ENCODE measurements around the gene GTF3C1. TPM values are rescaled to one million over a fixed set of nuclear protein-coding genes. Genes with fewer than 3 reads are reported as not detected.
A peak's percentile ranks its signal among the peaks of the same experiment; 100 is the strongest.

The GTF3C1 gene
- polyA plus RNA-seq, 3 donors from 2014 or later = 73.7 to 107 (median 97.6) TPM

- peaks cover 0 to 3% (median under 1%) of the 10 kb centered on the region in 3 donors for H3K27me3 Mint-ChIP-seq (ENCODE audit: low read depth in 3 of 3)
- H3K4me1 Mint-ChIP-seq = peaks cover 19 to 31% of the 10 kb centered on the region in 2 donors
- no peak overlapping the region for H3K4me3 Mint-ChIP-seq
- H3K36me3 Mint-ChIP-seq = peaks cover 40 to 71% (median 40%) of the 10 kb centered on the region in 3 donors
- no peak for DNase-seq
- no peaks in the 10 kb centered on the region for H3K9me3 Mint-ChIP-seq
- H3K27ac Mint-ChIP-seq = no peak overlapping the region
Observed at GRCh38 chr16:27526180-27526579, 23.5 kb downstream of the GTF3C1 start.

GRCh38 chr16:27522173-27522707, 27.5 kb downstream of the GTF3C1 start:
- H3K36me3 Mint-ChIP-seq = peaks cover 17 to 43% (median 24%) of the 10 kb centered on the region in 3 donors
- H3K4me3 Mint-ChIP-seq = no peak overlapping the region
- H3K27ac Mint-ChIP-seq = peak overlapping the region in 4 of 6 donors; percentile 2 to 80 (median 7)
- peaks cover 0 to 2% (median 1%) of the 10 kb centered on the region in 3 donors for H3K27me3 Mint-ChIP-seq (ENCODE audit: low read depth in 3 of 3)
- DNase-seq = no peak
- H3K4me1 Mint-ChIP-seq = peaks cover 12 to 23% of the 10 kb centered on the region in 2 donors
- H3K9me3 Mint-ChIP-seq = no peaks in the 10 kb centered on the region

GRCh38 chr16:27520982-27521673, 28.6 kb downstream of the GTF3C1 start:
- H3K4me1 Mint-ChIP-seq = peaks cover 12 to 23% of the 10 kb centered on the region in 2 donors
- peaks cover 12 to 41% (median 28%) of the 10 kb centered on the region in 3 donors for H3K36me3 Mint-ChIP-seq
- no peak for DNase-seq
- peaks cover 0 to 2% (median 0%) of the 10 kb centered on the region in 3 donors for H3K27me3 Mint-ChIP-seq (ENCODE audit: low read depth in 3 of 3)
- no peaks in the 10 kb centered on the region for H3K9me3 Mint-ChIP-seq
- H3K4me3 Mint-ChIP-seq = peak overlapping the region in 1 of 5 donors; percentile 18
- peak overlapping the region in 2 of 6 donors; percentile 5 to 84 for H3K27ac Mint-ChIP-seq

- Mint-ChIP-seq H3K4me3 (no peak overlapping the region), H3K4me1 (peaks cover 15 to 32% of the 10 kb centered on the region in 2 donors), H3K27me3 (ENCODE audit: low read depth in 3 of 3) (peaks cover 0 to 4% (median 2%) of the 10 kb centered on the region in 3 donors), H3K36me3 (peaks cover 7 to 24% (median 19%) of the 10 kb centered on the region in 3 donors), H3K9me3 (no peaks in the 10 kb centered on the region), H3K27ac (peak overlapping the region in 2 of 6 donors; percentile 22 to 24)
- no peak for DNase-seq
Observed at GRCh38 chr16:27518226-27518625, 31.5 kb downstream of the GTF3C1 start.

GRCh38 chr16:27517664-27518063, 32.0 kb downstream of the GTF3C1 start:
- H3K27ac Mint-ChIP-seq = no peak overlapping the region
- peaks cover 0 to 4% (median 2%) of the 10 kb centered on the region in 3 donors for H3K27me3 Mint-ChIP-seq (ENCODE audit: low read depth in 3 of 3)
- H3K4me1 Mint-ChIP-seq = peaks cover 15 to 26% of the 10 kb centered on the region in 2 donors
- H3K36me3 Mint-ChIP-seq = peaks cover 7 to 24% (median 14%) of the 10 kb centered on the region in 3 donors
- DNase-seq = no peak
- H3K9me3 Mint-ChIP-seq = no peaks in the 10 kb centered on the region
- no peak overlapping the region for H3K4me3 Mint-ChIP-seq

- H3K27ac Mint-ChIP-seq = peak overlapping the region in 2 of 6 donors; percentile 28 to 73
Observed at GRCh38 chr16:27516365-27516764, 33.3 kb downstream of the GTF3C1 start.

GRCh38 chr16:27515874-27516353, 33.8 kb downstream of the GTF3C1 start:
- H3K27ac Mint-ChIP-seq = no peak overlapping the region

More at GRCh38 chr16:27516365-27516764, 33.3 kb downstream of the GTF3C1 start:
- Mint-ChIP-seq H3K36me3 (peaks cover 7 to 25% (median 12%) of the 10 kb centered on the region in 3 donors), H3K4me1 (peaks cover 6 to 13% of the 10 kb centered on the region in 2 donors), H3K9me3 (no peaks in the 10 kb centered on the region), H3K4me3 (no peak overlapping the region), H3K27me3 (ENCODE audit: low read depth in 3 of 3) (peaks cover 0 to 4% (median 2%) of the 10 kb centered on the region in 3 donors)
- no peak for DNase-seq

GRCh38 chr16:27514806-27515205, 34.9 kb downstream of the GTF3C1 start:
- H3K27me3 Mint-ChIP-seq (ENCODE audit: low read depth in 3 of 3) = peaks cover 0 to 2% (median 2%) of the 10 kb centered on the region in 3 donors

More at GRCh38 chr16:27515874-27516353, 33.8 kb downstream of the GTF3C1 start:
- H3K27me3 Mint-ChIP-seq (ENCODE audit: low read depth in 3 of 3) = peaks cover 0 to 2% (median 2%) of the 10 kb centered on the region in 3 donors
- DNase-seq = no peak
- peaks cover 7 to 29% (median 14%) of the 10 kb centered on the region in 3 donors for H3K36me3 Mint-ChIP-seq
- H3K4me1 Mint-ChIP-seq = peaks cover 3 to 10% of the 10 kb centered on the region in 2 donors
- no peak overlapping the region for H3K4me3 Mint-ChIP-seq
- no peaks in the 10 kb centered on the region for H3K9me3 Mint-ChIP-seq

GRCh38 chr16:27511657-27512448, 37.9 kb downstream of the GTF3C1 start:
- Mint-ChIP-seq H3K4me1 (peaks cover 3 to 10% of the 10 kb centered on the region in 2 donors), H3K4me3 (no peak overlapping the region), H3K9me3 (no peaks in the 10 kb centered on the region), H3K36me3 (peaks cover 21 to 47% (median 27%) of the 10 kb centered on the region in 3 donors), H3K27ac (peak overlapping the region in 2 of 6 donors; percentile 34 to 53), H3K27me3 (ENCODE audit: low read depth in 3 of 3) (peaks cover 0 to 2% (median 2%) of the 10 kb centered on the region in 3 donors)
- no peak for DNase-seq

More at GRCh38 chr16:27514806-27515205, 34.9 kb downstream of the GTF3C1 start:
- no peak for DNase-seq
- Mint-ChIP-seq H3K9me3 (no peaks in the 10 kb centered on the region), H3K36me3 (peaks cover 7 to 33% (median 18%) of the 10 kb centered on the region in 3 donors), H3K4me1 (peaks cover 3 to 10% of the 10 kb centered on the region in 2 donors), H3K4me3 (no peak overlapping the region), H3K27ac (peak overlapping the region in 3 of 6 donors; percentile 30 to 41 (median 41))

GRCh38 chr16:27508476-27508875, 41.2 kb downstream of the GTF3C1 start:
- no peak overlapping the region for H3K27ac Mint-ChIP-seq
- H3K36me3 Mint-ChIP-seq = peaks cover 32 to 69% (median 43%) of the 10 kb centered on the region in 3 donors
- no peaks in the 10 kb centered on the region for H3K9me3 Mint-ChIP-seq
- H3K4me1 Mint-ChIP-seq = no peaks in the 10 kb centered on the region
- H3K4me3 Mint-ChIP-seq = no peak overlapping the region
- DNase-seq = no peak
- no peaks in the 10 kb centered on the region for H3K27me3 Mint-ChIP-seq (ENCODE audit: low read depth in 3 of 3)

- Mint-ChIP-seq H3K4me1 (no peaks in the 10 kb centered on the region), H3K9me3 (no peaks in the 10 kb centered on the region), H3K27ac (no peak overlapping the region)
Observed at GRCh38 chr16:27506771-27507170, 42.9 kb downstream of the GTF3C1 start.

GRCh38 chr16:27505297-27506236, 44.1 kb downstream of the GTF3C1 start:
- Mint-ChIP-seq H3K27me3 (ENCODE audit: low read depth in 3 of 3) (no peaks in the 10 kb centered on the region), H3K4me1 (no peaks in the 10 kb centered on the region), H3K27ac (no peak overlapping the region), H3K4me3 (no peak overlapping the region), H3K9me3 (no peaks in the 10 kb centered on the region), H3K36me3 (peaks cover 42 to 72% (median 46%) of the 10 kb centered on the region in 3 donors)
- no peak for DNase-seq

More at GRCh38 chr16:27506771-27507170, 42.9 kb downstream of the GTF3C1 start:
- H3K4me3 Mint-ChIP-seq = no peak overlapping the region
- no peak for DNase-seq
- peaks cover 38 to 73% (median 48%) of the 10 kb centered on the region in 3 donors for H3K36me3 Mint-ChIP-seq
- no peaks in the 10 kb centered on the region for H3K27me3 Mint-ChIP-seq (ENCODE audit: low read depth in 3 of 3)
